GM19397 (cell line): ENCODE results near the gene TMEM204.

Source experiments
- ATAC-seq: cut with Tn5 transposase; IDR thresholded peaks from one replicate; pipeline ENCODE4 v1.9.1; 2021; ENCODE audit warnings: mild to moderate bottlenecking, moderate library complexity; ENCODE audit not compliant: unreplicated experiment

The TMEM204 gene

DNA sequence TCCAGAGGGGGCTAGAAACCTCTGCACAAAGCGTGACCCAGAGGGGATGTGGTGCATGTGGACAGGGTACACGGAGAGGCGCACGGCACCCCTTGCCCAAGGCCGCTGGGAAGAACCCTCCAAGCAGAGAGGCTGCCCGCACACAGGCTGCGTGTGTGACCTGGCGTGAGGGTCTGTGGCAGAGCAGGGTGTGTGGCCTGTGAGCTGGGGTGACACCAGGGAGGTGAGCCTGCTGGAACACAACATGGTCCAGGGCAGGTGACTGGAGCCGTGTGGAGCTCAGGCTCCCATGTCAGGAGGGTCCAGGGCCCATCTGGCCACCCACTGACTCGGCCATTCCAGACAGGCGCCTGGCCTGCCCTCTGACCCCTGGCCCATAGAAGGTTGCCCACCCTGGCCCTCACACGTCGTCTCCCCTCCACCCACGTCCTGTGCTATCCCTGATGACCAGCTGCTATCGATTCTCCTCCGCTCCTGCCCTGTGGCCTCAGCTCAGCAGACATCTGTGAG lies 14.8 kb upstream of the TMEM204 start:
- no peak for ATAC-seq

DNA sequence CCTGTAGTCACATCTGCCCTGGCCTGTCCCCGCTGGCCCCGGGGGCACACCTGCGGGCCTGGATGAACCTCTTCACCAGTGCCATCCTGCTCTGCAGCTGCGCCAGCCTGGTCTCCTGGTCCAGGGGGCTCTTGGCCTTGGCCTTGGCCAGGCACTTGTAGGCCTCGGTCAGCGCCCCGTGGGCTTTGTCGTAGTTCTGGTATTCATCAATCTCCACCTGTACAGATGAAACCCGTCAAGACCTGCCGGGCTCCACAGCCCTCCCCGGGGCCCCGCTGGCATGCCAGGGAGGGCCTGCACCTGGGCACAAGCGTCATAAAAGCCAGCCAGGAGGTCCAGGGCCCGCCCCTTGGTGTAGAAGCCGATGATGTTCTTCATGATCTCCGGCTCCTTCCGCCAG lies 13.6 kb upstream of the TMEM204 start:
- ATAC-seq = no peak

DNA sequence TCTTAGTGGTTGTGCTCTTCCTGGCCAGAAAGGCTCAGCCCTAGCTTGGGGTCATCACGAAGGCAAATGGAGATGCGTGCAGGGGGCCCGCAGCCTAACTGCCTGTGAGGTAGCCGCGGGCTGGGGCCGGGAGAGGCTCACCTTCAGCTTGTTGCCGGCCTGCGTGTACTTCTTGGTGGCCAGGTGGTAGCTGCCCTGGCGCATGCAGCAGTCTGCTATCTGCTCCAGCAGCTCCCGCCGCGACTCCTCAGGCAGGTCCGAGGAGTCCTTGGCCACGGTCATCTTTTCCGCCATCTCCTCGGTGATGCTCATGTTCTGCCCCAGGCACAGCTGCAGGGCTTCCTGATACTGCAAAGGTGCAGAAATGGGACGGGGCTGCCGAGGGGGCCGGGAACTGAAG lies 13.0 kb upstream of the TMEM204 start:
- no peak for ATAC-seq

DNA sequence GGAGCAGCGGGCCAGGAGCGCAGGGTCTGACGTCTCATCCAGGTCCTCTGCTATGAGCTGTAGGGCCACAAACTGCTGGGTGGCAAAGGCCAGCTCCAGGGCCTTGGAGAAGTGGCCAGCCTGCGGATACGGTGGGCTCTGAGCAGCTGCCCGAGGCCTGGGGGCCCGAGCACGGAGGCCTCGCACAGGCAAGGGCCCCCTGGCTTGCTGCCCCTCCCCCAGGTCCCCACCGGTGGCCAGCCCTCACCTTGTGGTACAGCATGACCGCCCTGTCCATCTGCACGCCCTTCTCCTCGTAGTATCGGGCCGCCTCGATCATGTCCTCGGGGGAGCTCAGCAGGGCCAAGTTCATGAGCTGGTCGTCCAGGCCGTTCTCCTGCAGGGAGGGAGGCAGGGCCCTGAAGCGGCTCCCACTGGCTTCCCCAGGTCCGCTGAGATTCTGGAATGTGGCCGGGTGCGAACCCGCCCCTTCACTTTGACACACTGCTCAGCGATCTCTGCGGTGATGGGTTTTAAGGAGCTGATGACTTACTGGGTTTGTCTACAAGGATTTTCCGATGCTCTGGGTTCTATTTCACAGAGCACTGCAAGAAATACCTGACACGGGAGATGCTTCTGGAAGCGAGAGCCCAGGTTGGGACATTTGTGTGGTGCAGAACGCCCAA lies 9.8 kb upstream of the TMEM204 start:
- ATAC-seq = no peak

DNA sequence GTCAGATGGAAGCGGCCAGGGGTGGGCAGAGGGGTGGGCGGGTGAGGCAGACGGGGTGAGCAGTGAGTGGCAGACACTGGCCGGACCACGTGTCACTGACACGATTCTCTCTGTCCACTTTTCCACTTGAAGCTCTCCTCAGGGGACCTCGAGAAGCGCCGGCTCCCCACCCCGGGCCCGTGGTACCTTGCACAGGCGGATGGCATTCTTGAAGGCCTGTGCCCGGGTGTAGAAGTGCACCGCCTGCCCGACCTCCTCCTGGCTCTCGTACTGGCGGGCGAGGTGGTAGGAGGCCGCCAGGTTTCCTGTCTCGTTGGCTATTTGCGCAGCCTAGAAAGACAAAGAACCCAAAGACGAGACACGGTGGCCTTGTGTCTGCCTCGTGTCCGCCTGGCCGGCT lies 9.1 kb upstream of the TMEM204 start:
- ATAC-seq = no peak

DNA sequence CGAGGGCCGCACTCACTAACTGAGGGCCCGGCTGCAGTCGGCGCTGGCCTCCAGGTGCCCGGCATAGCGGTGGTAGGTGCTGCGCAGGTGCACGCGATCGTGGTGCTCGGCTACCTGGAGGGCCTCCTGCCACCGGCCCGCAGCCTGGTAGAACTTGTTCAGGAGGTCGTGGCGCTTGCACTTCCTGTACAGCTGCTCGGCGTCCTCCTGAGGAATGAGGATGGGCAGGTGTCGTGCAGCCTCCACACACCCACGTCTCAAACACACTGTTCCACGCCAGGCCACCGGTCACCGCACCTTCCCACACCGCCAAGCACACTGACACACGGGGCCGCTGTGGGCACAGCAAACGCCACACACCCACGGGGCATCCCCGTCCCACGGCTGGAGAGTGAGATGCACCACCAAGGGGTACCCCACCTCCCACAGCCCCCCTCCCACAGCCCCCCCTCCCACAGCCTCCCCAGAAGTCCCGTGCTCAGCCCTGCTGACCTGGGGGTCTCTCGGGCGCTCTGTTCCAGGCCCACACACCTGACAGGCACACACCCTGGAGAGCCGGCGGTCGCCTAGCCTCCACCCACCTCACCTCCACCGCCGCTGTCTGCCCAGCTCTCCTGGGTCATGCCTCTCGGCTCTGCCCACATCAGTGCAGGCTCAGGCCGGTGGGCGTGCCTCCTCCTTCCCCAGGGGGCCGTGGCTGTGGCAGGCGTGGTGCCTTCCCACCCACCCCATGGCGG lies 7.4 kb upstream of the TMEM204 start:
- ATAC-seq = no peak

DNA sequence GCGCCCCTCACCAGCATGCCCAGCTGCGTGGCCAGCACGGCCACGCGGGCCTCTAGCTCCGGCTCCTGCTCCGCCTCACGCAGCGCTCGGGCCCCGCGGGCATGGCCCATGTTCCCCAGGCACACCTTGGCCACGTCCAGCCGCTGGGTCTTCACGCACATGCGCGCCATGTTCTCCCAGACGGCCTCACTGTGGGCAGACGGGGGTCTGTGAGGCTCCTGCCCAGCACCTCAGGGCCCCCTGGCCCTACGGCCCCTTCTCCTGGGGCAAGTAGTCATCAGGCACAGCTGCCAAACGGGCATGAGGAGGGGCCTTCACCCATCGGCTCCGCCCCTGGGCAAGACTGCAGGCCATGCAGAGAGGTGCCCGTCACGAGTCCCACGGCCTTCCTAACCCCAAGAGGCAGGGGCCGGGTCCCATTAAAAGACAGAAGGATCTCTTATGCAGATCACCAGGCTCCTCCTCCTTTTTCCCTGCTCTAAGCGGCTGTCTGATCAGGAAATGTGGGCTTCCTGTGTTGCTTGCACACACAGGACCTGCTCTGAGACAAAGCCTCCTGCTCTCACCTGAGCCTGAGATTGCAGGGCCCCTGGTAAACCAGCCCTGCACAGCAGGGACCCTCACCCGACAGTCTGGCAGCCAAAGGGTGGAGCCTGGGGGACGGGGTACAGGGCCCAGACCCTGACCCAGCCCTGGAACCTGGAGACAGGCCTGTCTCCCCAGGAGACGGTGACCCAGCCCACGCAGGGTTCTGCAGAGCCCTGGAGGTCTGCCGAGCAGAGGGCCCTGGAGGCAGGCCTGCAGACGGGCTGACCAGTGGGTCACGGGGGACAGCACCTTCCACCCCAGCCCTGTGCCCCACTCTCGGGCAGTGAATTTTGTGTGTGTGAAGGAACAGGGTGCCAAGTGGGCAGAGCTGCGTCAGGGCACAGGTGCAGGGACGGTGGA lies 6.6 kb upstream of the TMEM204 start:
- no peak for ATAC-seq

DNA sequence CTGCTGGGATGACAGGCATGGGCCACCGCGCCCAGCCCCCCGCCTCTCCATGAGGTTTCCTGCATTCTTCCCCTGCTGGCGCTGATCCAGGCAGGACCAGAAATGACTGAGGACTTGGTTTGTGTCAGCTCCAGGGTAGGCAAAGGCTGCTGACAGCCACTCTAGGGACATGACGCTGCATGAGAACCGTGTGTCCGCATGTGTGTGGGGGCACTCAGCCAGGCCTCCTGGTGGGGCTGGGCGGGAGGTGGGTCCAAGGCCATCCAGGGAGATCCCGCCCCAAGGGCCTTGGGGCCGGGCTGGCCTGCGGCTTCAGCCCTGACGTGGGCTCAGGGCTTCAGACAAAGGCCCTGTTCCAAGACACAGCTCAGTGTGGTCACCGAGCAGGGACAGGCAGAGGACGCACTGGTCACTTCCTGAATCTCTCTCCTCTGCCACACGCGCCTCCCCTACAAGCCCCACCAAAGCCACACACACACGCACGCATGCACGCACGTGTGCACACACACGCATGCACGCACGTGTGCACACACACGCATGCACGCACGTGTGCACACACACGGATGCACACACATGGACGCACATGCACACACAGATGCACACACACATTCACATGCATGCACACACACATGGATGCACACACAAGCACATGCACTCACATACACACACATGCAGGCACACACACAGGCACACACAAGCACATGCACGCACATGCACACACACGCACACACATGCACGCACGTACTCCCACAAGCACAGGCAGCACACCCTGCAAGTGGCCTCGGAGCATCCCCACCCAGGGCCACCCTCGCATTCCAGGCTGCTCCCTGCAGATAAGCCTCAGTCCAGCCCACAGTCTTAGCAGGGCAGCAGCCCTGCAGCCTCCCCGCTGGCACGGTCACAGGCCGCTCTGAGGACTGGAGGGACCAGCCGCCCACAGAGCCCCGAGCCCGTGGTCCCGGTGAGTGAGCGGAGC lies 5.3 kb upstream of the TMEM204 start:
- no peak for ATAC-seq

DNA sequence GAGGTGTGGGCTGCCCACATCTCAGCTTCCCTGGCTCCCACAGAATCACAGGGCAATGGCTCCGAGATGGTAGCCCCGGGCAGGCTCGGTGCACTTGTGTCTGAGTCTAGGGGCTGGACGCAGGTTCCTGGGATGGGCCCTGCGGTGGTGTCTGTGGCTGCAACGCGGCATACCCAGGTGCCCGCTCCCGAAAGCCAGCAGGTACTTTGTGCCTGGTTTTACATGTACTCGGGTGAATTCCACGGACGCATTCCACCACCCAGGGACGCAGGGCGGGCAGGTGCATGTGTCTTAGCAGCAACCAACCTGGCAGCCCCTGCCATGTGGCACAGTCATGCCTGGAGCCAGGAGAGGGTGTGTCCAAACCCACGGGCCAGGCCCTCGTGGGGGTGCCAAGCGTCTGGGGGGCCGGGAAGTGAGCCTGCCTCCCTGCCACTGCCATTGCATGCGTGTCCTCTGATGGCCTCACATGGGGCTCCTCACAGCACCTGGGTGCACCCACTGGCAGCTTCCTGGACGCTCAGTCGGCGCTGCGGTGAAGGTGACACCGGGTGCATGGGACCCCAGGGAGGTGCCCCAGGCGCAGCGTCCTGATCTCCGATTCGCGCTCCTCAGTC lies 4.4 kb upstream of the TMEM204 start:
- no peak for ATAC-seq

DNA sequence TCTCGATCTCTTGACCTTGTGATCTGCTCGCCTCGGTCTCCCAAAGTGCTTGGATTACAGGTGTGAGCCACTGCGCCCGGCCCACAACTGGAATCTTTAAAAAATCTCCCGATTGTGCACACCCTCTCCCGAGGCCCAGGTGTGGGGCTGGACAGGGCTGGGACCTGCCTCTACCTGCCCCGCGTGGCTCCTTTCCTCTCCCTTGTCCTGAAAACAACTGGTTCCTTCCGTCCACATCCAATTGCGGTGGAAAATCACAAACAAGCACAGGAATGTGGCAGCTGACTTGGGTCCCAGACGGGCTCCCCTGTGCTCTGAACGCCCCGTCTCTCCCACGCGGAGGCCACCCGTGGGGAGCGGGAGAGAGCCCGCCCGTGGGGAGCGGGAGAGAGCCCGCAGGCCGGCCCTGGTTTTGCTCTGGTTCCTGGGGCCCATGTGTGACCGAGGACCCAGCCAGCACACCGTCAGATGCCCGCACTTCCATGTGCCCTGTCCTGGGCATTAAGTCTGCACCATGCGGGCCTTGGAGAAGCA lies 3.0 kb upstream of the TMEM204 start:
- ATAC-seq = no peak

DNA sequence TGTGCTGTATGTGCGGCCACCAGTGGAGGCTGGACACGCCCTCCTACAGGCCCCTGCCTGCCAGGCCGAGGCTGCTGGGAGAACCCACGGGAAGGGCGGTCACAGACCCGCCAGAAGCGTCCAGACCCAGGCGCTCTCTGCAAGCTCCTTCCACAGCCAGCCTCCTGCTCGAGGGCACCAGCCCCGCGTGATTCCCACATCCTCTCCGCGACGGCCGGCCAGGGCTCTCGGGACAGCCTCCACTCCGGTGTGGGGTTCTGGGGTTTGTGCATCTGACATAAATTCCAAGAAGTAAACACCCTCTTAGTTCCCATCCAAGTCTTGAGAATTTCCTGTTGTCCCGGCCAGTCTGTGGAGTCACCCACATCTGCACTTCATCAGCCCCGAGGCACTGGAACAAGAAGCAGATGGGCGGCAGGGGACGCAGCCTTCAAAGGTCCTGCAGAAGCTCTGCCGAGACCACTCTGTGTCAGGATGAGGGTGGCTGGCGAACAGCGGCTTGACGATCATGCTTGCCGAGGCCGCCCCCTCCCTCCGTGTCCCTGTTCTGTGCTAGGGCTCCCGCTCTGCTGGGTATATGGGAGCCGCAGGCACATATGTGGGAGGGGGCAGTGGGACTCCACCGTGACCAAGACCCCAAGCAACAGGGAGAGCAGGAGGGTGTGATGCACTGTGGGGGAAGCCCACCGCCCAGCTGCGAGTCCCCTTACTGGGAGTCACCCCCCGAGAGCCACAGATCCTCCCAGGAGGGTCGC lies 2.4 kb upstream of the TMEM204 start:
- no peak for ATAC-seq

DNA sequence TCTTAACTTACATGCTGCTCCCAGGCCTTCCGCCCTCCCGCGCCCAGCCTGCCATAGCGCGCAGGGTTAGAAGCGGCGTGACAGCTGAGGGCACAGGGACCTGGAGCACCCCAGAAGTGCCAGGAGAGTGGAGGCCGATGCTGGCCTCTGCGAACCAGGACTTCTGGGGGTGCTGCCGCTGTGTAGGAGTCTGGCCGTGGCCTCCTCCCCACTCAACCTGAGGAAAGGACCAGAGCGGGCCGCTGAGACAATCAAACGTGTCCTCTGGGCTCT lies 1.9 kb upstream of the TMEM204 start:
- ATAC-seq = no peak

DNA sequence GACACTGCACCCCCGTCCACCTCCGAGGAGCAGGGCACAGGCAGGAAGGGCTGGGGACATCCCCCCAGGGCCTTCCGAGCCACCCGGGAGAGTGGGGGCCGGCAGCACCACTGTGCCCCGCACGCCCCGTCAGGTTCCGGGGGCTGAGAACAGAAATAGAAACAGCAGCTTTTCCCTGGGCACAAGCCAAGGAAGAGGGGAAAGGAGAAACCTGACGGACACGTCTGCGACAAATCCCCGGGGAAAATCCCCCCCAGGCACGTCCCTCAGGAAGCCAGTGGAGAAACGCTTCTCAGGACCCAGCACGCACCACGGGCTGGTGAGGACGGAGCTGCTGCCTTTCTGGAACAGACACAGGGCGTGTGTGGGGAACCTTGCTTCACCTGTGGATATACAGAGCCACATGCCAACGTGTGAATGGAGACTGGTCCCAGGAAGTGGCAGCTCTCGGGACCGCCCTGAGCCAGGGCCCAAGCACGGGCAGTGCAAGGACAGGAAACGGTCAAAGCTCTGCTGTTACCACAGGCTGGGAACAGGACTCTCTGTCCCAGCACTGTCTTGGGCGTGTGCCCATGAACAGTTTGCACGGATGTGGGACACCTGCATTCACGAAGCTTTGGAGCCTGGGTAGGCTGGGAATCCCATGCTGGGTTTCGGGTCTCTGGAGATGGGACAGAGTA lies 1.2 kb upstream of the TMEM204 start:
- no peak for ATAC-seq

DNA sequence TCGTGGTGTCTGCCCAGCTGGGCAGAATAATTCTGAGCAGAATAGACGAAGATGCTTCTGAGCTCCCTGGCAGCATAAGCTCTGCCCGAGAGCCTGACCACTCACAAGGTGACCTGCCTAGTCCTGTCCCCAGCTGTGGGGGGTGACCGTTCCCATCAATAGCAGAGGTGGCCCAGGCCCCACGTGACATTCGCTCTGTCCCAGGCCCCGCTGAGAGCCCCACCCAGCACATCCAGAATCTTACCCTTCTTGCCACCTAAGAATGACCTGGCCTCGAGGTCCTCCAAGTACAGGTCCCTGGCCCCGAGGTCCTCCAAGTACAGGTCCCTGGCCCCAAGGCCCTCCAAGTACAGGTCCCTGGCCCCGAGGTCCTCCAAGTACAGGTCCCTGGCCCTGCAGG lies 695 bp upstream of the TMEM204 start:
- no peak for ATAC-seq

DNA sequence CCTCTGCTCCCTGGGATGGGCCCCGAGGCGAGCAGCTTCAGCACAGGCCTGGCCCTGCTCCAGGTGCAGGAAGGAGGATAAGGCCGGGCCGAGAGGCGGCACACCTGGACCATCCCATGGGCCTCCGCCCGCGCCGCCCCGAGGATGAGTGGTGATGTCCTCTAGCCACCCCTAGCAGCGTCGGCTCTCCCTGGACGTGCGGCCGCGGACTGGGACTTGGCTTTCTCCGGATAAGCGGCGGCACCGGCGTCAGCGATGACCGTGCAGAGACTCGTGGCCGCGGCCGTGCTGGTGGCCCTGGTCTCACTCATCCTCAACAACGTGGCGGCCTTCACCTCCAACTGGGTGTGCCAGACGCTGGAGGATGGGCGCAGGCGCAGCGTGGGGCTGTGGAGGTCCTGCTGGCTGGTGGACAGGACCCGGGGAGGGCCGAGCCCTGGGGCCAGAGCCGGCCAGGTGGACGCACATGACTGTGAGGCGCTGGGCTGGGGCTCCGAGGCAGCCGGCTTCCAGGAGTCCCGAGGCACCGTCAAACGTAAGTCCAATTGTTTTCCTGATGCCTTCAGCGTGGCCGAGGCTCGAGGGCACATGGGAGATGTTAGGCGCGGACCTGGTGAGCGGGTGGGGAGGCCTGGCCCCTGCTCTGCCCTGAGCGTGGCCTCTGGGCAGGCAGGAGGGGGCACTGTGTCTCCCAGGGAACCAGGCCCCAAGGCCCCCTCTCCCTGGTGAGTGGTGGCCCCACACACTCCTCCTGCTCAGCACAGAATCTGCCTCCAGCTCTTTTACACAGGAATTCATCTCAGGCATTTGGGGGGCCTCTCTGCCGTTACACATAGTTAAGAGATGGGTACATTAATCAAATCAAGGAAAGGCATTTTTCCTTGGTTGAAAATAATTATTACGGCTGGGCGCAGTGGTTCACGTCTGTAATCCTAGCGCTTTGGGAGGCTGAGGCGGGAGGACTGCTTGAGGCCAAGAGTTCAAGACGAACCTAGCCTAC lies 855 bp downstream of the TMEM204 start:
- ATAC-seq = no peak

DNA sequence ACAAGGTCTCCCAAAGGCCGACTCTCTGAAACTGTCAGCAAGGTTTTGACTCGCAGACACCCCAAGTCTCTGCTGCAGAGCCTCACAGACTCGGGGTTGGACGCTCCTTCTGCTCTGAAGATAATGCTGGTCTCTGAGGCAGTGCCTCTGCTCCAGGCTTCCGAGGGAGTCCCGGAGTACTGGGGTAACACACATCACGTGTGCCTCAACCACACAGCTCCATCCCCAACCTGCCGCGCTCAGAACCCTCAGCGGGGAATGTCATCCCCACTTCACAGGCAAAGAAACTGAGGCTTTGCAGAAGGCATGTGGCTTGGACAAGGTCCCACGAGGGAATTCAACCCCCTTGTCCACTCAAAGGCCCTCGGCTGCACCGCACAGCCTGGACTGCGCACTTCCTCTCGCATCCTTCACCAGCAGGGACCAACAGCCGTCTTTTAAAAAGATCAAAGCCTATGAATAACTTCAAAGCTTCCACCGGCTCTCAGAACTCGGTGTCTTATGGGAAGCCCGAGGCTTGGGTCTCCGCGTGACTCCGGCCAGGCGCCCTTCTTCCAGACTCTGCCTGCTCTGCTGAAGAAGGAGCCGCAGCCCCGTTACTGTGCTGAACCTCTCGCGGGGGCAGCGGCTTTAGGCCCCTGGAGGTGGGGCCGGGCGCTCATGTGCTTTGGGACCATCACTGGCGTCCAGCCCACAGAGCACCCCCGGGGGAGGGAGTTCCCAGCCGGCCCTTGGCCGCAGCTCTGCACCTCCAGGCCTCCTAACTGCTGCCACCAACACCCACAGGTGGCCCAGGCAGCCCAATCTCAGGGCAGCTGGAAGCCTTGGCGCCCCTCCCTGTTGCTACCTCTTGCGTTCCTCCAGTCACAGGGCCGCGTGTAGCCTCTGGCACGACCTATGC lies 2.2 kb downstream of the TMEM204 start:
- ATAC-seq = no peak
